ENCODE measurements around the gene CCDC187. TPM values are rescaled to one million over a fixed set of nuclear protein-coding genes. Genes with fewer than 3 reads are reported as not detected.

Gene CCDC187
- total and polyA plus RNA-seq, 2 of the 4 experiments (the other 2 are of a cell fraction) = not detected

DNA sequence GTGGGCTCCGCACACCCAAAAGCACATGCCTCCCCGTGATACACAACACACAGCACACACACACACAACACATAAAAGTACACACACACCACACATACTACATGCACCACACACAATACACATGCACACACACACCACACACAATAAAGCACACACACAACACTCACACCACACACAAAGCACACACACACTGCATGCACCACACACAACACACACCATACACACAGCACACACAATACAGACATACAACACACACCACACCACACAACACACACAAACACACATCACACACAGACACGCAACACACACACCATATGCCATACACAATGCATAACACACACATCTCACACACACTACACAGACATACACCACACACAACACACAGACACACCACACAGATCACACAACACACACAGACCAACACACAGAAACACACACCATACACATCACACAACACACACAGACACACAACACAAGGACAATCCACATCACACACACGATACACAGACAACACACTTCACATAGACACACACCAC lies 3.4 kb upstream of the CCDC187 start:
- H3K14ac ChIP-seq (replicated peaks; ENCODE audit: low read depth, low read length) = peak overlapping the region; percentile 17; the same call in 1 of the 2 replicates
- H3K27ac ChIP-seq (ENCODE audit: insufficient read depth, low read length) = no peak overlapping the region
- H2BK5ac ChIP-seq (ENCODE audit: low read depth, low read length, poor library complexity, severe bottlenecking) = peak overlapping the region; percentile 79
- no peak overlapping the region for H3K56ac ChIP-seq (ENCODE audit: extremely low read depth, insufficient read depth, low read length)
- no TSS peak for BruUV-seq (replicated peaks)
- no peak for DNase-seq
- H3K79me1 ChIP-seq (ENCODE audit: low read depth in 1 of 2, low read length in 2 of 2) = no peaks in the 10 kb centered on the region
- H2BK120ac ChIP-seq (ENCODE audit: low read depth, low read length) = no peak overlapping the region
- no peak overlapping the region for H4K5ac ChIP-seq (ENCODE audit: low read depth, low read length)
- no peak for ATAC-seq (ENCODE audit: low read depth)
- H4K8ac ChIP-seq (ENCODE audit: low read depth in 2 of 2, low read length in 2 of 2) = no peak overlapping the region
- H2AK9ac ChIP-seq (replicated peaks; ENCODE audit: low read depth, low read length, poor library complexity) = peak overlapping the region; percentile 42
- dilution Hi-C loops (cut with HindIII; ENCODE audit: low sequenced_read_pairs, unreplicated experiment) (no loop called here), intact Hi-C loops (cut with micrococcal nuclease) (no loop called here), in situ Hi-C loops (cut with MboI; ENCODE audit: low sequenced_read_pairs) (no loop called here)
- no peak overlapping the region for H2BK20ac ChIP-seq (ENCODE audit: low read depth, low read length)
- no peak overlapping the region for H3K4me3 ChIP-seq (ENCODE audit: insufficient read depth, low read depth, low read length)
- CTCF ChIA-PET = no interaction called here
- H3K27me3 ChIP-seq (ENCODE audit: control insufficient read depth, insufficient read depth, low read length) = peaks cover 5% of the 10 kb centered on the region; the same call in 1 of the 2 replicates
- H2AK5ac ChIP-seq (ENCODE audit: low read depth, low read length) = peak overlapping the region; percentile 67
- H3K9me1 ChIP-seq (ENCODE audit: insufficient read depth, low read length) = peaks cover 11% of the 10 kb centered on the region
- H2AFZ ChIP-seq (replicated peaks; ENCODE audit: low read length, poor library complexity) = peak overlapping the region; percentile 67
- no peaks in the 10 kb centered on the region for H3K9me3 ChIP-seq (ENCODE audit: control insufficient read depth, insufficient read depth, low read length)
- H4K20me1 ChIP-seq (ENCODE audit: insufficient read depth, low read length) = no peaks in the 10 kb centered on the region
- no peaks in the 10 kb centered on the region for H3K36me3 ChIP-seq (ENCODE audit: control insufficient read depth, insufficient read depth, low read length)
- no peak overlapping the region; the same call in 1 of the 2 replicates for H3K23ac ChIP-seq (ENCODE audit: low read depth, low read length)
- H2BK15ac ChIP-seq (ENCODE audit: low read depth, low read length) = no peak overlapping the region
- H3K4me2 ChIP-seq (ENCODE audit: low read depth, low read length) = no peak overlapping the region
- H3K4me1 ChIP-seq (ENCODE audit: control insufficient read depth, insufficient read depth, low read length) = no peaks in the 10 kb centered on the region
- WGBS, 2 experiments (ENCODE audit: extremely low coverage in 2 of 2, insufficient read length in 1 of 2) = 85% methylated on average over 4 of the region's 4 CpGs; no CpG with 5 or more reads in 1 of the 2 experiments
- no peak overlapping the region for H3K4ac ChIP-seq (ENCODE audit: low read depth, low read length)
- TF ChIP-seq, protein P1, sequence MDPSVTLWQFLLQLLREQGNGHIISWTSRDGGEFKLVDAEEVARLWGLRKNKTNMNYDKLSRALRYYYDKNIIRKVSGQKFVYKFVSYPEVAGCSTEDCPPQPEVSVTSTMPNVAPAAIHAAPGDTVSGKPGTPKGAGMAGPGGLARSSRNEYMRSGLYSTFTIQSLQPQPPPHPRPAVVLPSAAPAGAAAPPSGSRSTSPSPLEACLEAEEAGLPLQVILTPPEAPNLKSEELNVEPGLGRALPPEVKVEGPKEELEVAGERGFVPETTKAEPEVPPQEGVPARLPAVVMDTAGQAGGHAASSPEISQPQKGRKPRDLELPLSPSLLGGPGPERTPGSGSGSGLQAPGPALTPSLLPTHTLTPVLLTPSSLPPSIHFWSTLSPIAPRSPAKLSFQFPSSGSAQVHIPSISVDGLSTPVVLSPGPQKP (IDR thresholded peaks at IDR 0.05; ENCODE audit: borderline replicate concordance, low read depth, low read length) = no peak
- TF ChIP-seq, protein P2, sequence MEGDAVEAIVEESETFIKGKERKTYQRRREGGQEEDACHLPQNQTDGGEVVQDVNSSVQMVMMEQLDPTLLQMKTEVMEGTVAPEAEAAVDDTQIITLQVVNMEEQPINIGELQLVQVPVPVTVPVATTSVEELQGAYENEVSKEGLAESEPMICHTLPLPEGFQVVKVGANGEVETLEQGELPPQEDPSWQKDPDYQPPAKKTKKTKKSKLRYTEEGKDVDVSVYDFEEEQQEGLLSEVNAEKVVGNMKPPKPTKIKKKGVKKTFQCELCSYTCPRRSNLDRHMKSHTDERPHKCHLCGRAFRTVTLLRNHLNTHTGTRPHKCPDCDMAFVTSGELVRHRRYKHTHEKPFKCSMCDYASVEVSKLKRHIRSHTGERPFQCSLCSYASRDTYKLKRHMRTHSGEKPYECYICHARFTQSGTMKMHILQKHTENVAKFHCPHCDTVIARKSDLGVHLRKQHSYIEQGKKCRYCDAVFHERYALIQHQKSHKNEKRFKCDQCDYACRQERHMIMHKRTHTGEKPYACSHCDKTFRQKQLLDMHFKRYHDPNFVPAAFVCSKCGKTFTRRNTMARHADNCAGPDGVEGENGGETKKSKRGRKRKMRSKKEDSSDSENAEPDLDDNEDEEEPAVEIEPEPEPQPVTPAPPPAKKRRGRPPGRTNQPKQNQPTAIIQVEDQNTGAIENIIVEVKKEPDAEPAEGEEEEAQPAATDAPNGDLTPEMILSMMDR (conservative IDR thresholded peaks at IDR 0.05; ENCODE audit: low read depth, low read length) = no peak
- TF ChIP-seq RFX5 (IDR thresholded peaks at IDR 0.05; ENCODE audit: low read depth, low read length) = no peak
- no peak for TF ChIP-seq MAFK (IDR thresholded peaks at IDR 0.05; ENCODE audit: low read depth, low read length)
- TF ChIP-seq RAD21 (IDR thresholded peaks at IDR 0.05; ENCODE audit: low read length) = no peak
- TF ChIP-seq, protein P3, sequence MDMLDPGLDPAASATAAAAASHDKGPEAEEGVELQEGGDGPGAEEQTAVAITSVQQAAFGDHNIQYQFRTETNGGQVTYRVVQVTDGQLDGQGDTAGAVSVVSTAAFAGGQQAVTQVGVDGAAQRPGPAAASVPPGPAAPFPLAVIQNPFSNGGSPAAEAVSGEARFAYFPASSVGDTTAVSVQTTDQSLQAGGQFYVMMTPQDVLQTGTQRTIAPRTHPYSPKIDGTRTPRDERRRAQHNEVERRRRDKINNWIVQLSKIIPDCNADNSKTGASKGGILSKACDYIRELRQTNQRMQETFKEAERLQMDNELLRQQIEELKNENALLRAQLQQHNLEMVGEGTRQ (IDR thresholded peaks at IDR 0.05; ENCODE audit: low read depth, low read length) = no peak
- TF ChIP-seq SMC3 (IDR thresholded peaks at IDR 0.05; ENCODE audit: low read depth, low read length) = no peak
- TF ChIP-seq CEBPB (IDR thresholded peaks at IDR 0.05; ENCODE audit: low read depth, low read length) = no peak
- no peak overlapping the region for H3K18ac ChIP-seq (ENCODE audit: low read depth, low read length)
- H3K9ac ChIP-seq (ENCODE audit: low read depth, low read length) = no peak overlapping the region
- H4K91ac ChIP-seq (ENCODE audit: insufficient read depth, low read depth, low read length) = no peak overlapping the region
- POLR2A ChIA-PET (ENCODE audit: unreplicated experiment) = no interaction called here
